ENCODE measurements around the gene CYP27C1. TPM values are rescaled to one million over a fixed set of nuclear protein-coding genes. Genes with fewer than 3 reads are reported as not detected.
A peak's percentile ranks its signal among the peaks of the same experiment; 100 is the strongest.
"Not testable (repeated sequence)": the region's sequence is repeated elsewhere in the genome, so short reads cannot be mapped to it uniquely, and the experiment has no call there.

Gene CYP27C1
- total RNA-seq, 4 donors from 2014 or later = under 0.01 to 0.26 TPM; not detected in 2

DNA sequence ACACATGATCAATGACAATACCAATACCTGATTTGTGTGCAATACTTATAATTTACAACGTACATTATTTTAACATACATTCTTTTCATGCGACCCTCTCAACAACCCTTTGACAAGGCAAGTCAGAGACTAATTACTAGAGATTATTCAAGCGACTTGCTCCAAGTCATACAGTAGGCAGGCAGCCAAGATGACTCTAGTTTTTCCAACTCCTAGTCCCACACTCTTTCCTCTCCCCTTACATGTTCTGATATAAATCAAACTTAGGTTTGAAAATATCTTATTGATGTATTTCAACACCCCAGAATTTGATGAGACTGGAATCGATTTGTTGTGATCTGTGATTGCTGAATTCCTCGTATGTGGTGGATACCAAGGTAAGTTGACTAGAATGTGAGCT is 8.0 kb upstream of the CYP27C1 start:
- DNase-seq (ENCODE audit: extremely low spot score) = no peak
- WGBS = 47% methylated on average over 5 of the region's 5 CpGs
- Histone ChIP-seq H3K27me3 (no peaks in the 10 kb centered on the region), H3K9me3 (peaks cover 0 to 6% (median 2%) of the 10 kb centered on the region in 4 donors), H3K27ac (replicated peaks in 1 of 4) (no peak overlapping the region), H3K36me3 (no peaks in the 10 kb centered on the region), H3K4me1 (peaks cover 0 to 19% (median 13%) of the 10 kb centered on the region in 4 donors), H3K4me3 (no peak overlapping the region)
- TF ChIP-seq EP300 (IDR thresholded peaks at IDR 0.05) = no peak
- no peak for TF ChIP-seq POLR2AphosphoS5 (IDR thresholded peaks at IDR 0.05)
- TF ChIP-seq, protein P1, sequence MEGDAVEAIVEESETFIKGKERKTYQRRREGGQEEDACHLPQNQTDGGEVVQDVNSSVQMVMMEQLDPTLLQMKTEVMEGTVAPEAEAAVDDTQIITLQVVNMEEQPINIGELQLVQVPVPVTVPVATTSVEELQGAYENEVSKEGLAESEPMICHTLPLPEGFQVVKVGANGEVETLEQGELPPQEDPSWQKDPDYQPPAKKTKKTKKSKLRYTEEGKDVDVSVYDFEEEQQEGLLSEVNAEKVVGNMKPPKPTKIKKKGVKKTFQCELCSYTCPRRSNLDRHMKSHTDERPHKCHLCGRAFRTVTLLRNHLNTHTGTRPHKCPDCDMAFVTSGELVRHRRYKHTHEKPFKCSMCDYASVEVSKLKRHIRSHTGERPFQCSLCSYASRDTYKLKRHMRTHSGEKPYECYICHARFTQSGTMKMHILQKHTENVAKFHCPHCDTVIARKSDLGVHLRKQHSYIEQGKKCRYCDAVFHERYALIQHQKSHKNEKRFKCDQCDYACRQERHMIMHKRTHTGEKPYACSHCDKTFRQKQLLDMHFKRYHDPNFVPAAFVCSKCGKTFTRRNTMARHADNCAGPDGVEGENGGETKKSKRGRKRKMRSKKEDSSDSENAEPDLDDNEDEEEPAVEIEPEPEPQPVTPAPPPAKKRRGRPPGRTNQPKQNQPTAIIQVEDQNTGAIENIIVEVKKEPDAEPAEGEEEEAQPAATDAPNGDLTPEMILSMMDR (IDR thresholded peaks at IDR 0.05) = no peak
- TF ChIP-seq POLR2A (IDR thresholded peaks at IDR 0.05; ENCODE audit: low read depth) = no peak
- intact Hi-C loops (cut with DNase I) = no loop called here

DNA sequence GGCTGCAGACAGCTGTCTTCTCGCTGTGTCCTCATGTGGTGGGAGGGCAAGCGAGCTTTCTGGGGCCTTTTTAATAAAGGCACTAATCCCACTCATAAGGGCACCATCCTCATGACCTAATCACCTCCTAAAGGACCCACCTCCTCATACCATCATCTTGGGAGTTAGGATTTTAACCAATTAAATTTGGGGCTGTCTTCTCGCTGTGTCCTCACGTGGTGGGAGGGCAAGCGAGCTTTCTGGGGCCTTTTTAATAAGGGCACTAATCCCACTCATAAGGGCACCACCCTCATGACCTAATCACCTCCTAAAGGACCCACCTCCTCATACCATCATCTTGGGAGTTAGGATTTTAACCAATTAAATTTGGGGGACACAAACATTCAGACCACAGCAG is 7.2 kb upstream of the CYP27C1 start:
- H3K4me1 ChIP-seq = peaks cover 0 to 19% (median 13%) of the 10 kb centered on the region in 4 donors
- H3K36me3 ChIP-seq; H3K9me3 ChIP-seq; H3K4me3 ChIP-seq; H3K27me3 ChIP-seq; H3K27ac ChIP-seq (replicated peaks in 1 of 4); intact Hi-C loops (cut with DNase I); DNase-seq (ENCODE audit: extremely low spot score): not testable (repeated sequence)
- 90% methylated on average over 2 of the region's 5 CpGs for WGBS

DNA sequence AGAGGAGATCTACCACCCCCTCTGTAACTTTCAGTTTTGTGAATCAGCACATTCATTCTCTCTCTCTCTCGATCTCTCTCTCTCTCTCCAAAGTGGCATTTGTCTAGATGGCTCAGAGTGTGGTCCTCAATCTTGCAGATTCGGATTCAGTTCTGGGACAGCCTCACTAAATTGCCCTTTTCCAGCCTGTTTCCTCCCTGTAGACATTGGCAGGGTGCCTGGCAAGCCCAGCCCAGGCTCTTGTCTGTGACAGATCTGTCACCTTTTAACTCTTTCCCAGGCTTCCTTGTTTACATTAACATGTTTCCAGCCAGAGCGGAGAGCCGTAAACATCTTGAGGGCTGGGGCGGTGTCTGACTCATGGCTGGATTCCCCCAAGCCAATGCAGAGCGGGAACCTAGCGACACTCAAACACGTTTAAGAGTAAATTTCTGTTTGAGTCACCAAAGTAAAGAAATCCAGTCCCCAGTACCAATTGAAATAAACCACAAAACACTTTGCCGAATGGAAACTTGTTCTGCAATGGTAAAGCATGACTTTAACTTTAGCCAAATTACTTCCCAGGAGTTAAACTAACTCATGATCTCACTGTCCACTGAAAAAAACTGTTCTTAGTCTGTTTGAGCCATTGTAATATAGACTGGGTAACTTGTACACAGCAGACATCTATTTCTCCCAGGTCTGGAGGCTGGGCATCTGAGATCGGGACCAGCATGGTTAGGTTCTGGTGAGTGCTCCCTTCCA is 6.6 kb upstream of the CYP27C1 start:
- TF ChIP-seq, protein P1 (IDR thresholded peaks at IDR 0.05) = no peak
- no peak for TF ChIP-seq POLR2A (IDR thresholded peaks at IDR 0.05; ENCODE audit: low read depth)
- no peak for TF ChIP-seq POLR2AphosphoS5 (IDR thresholded peaks at IDR 0.05)
- no peak for TF ChIP-seq EP300 (IDR thresholded peaks at IDR 0.05)
- intact Hi-C loops (cut with DNase I) = no loop called here
- peak overlapping the region in 1 of 4 donors; percentile 16 for H3K4me3 ChIP-seq
- peaks cover 0 to 19% (median 13%) of the 10 kb centered on the region in 4 donors for H3K4me1 ChIP-seq
- DNase-seq (ENCODE audit: extremely low spot score) = no peak
- H3K9me3 ChIP-seq = peaks cover 0 to 6% (median 2%) of the 10 kb centered on the region in 4 donors
- H3K36me3 ChIP-seq = no peaks in the 10 kb centered on the region
- 30% methylated on average over 10 of the region's 10 CpGs for WGBS
- H3K27me3 ChIP-seq = no peaks in the 10 kb centered on the region
- no peak overlapping the region for H3K27ac ChIP-seq (replicated peaks in 1 of 4)

DNA sequence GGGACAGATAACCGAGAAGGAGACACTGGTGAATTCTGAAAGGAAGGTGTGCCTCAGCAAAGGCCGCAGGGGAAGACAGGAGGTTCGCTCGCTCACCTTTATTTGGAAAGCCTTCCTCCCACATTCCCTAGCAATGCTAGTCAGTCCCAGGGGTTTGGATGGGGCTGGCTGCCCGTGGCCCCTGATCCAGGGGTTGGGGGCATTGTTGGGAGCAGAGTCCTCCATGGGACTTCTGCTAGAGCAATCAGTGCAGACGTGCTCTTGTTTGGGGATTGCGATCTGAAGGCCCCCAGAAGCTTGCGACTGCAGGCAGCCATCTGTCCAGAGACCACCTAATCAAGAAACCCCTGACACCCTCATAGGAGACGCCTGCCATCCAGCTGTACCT is 6.0 kb upstream of the CYP27C1 start:
- intact Hi-C loops (cut with DNase I) = no loop called here
- Histone ChIP-seq H3K27ac (replicated peaks in 1 of 4) (no peak overlapping the region), H3K4me3 (no peak overlapping the region), H3K36me3 (no peaks in the 10 kb centered on the region), H3K9me3 (peaks cover 0 to 6% (median 2%) of the 10 kb centered on the region in 4 donors), H3K4me1 (peaks cover 0 to 19% (median 13%) of the 10 kb centered on the region in 4 donors), H3K27me3 (peaks cover 0 to 5% (median 3%) of the 10 kb centered on the region in 4 donors)
- TF ChIP-seq, protein P1 (IDR thresholded peaks at IDR 0.05) = no peak
- TF ChIP-seq POLR2AphosphoS5 (IDR thresholded peaks at IDR 0.05) = no peak
- TF ChIP-seq EP300 (IDR thresholded peaks at IDR 0.05) = no peak
- TF ChIP-seq POLR2A (IDR thresholded peaks at IDR 0.05; ENCODE audit: low read depth) = no peak
- 81% methylated on average over 9 of the region's 9 CpGs for WGBS
- DNase-seq (ENCODE audit: extremely low spot score) = no peak

DNA sequence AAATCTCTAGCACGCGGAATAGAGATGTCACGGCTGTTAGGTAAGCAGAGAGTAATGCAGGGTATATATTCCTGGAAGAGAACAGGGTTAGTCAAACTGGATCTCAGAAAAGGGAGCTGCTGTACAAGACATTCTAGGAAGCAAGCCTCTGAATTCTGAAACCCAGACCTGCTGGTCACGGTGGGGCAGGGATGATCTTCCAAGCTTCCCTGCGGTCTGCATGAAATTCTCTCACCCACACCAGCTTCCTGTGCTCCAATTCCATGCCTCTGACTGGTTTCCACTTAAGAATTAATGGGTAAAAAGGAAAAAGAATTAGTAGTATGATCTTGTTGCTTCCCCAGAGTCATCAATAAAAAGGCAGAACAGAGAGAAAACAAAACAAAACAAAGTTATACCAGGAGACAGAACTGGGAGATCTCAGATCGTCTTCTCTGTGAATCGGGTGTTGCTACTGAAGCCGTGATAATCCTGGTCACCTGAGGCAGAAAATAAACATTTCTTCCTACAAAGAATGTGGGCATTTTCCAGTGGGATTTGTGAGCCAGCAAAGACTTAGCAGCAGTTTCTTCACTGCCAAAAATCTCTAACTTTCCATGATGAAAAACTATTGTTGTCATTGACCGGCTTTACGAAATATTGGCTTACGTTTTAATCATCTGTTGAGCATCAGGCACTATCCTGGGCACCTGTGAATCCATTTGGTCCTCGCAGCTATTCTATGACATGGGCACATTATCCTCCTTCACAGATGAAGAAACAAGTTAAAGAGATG is 5.3 kb upstream of the CYP27C1 start:
- no peak for TF ChIP-seq EP300 (IDR thresholded peaks at IDR 0.05)
- TF ChIP-seq POLR2A (IDR thresholded peaks at IDR 0.05; ENCODE audit: low read depth) = no peak
- TF ChIP-seq, protein P1 (IDR thresholded peaks at IDR 0.05) = no peak
- TF ChIP-seq POLR2AphosphoS5 (IDR thresholded peaks at IDR 0.05) = no peak
- DNase-seq (ENCODE audit: extremely low spot score) = no peak
- intact Hi-C loops (cut with DNase I) = no loop called here
- Histone ChIP-seq H3K9me3 (peaks cover 0 to 6% (median 2%) of the 10 kb centered on the region in 4 donors), H3K4me3 (no peak overlapping the region), H3K4me1 (peaks cover 0 to 24% (median 18%) of the 10 kb centered on the region in 4 donors), H3K27ac (replicated peaks in 1 of 4) (no peak overlapping the region), H3K36me3 (no peaks in the 10 kb centered on the region), H3K27me3 (peaks cover 0 to 13% (median 6%) of the 10 kb centered on the region in 4 donors)
- WGBS = 52% methylated on average over 12 of the region's 12 CpGs

DNA sequence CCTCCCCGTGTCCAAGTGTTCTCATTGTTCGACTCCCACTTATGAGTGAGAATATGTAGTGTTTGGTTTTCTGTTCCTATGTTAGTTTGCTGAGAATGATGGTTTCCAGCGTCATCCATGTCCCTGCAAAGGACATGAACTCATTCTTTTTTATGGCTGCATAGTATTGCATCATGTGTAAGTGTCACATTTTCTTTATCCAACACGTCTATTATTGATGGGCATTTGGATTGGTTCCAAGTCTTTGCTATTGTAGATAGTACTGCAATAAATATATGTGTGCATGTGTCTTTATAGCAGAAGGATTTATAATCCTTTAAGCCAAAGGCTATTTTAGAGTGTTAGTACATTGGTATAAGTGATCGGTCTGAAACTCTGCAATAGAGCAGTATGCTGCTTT is 4.0 kb upstream of the CYP27C1 start:
- H3K27me3 ChIP-seq = peaks cover 6 to 25% (median 13%) of the 10 kb centered on the region in 4 donors
- H3K27ac ChIP-seq (replicated peaks in 1 of 4); intact Hi-C loops (cut with DNase I); DNase-seq (ENCODE audit: extremely low spot score); H3K4me3 ChIP-seq; H3K9me3 ChIP-seq; H3K36me3 ChIP-seq: not testable (repeated sequence)
- H3K4me1 ChIP-seq = peaks cover 7 to 36% (median 30%) of the 10 kb centered on the region in 4 donors
- WGBS = 79% methylated on average over 5 of the region's 5 CpGs

Measured in esophagus muscularis mucosa (tissue), 4 donors.